Left renal cortex interstitium (tissue), 4 donors: ENCODE measurements around the gene RYK. TPM values are rescaled to one million over a fixed set of nuclear protein-coding genes. Genes with fewer than 3 reads are reported as not detected.
A peak's percentile ranks its signal among the peaks of the same experiment; 100 is the strongest.
"Not testable (repeated sequence)": the region's sequence is repeated elsewhere in the genome, so short reads cannot be mapped to it uniquely, and the experiment has no call there.

Source experiments
- DNase-seq, 4 donors: peaks; one replicate each; pipeline ENCODE4 v3.0.0-alpha.2; 2013; ENCODE audit warnings: low read depth in 4 of 4, low spot score in 2 of 4, missing footprints in 1 of 4
- polyA plus RNA-seq, 4 donors: library from polyadenylated mRNA; unstranded; fragments of 120-200 nt; gene quantifications; one replicate each; pipeline ENCODE4 v1.2.1, GENCODE V29; 2013; ENCODE audit not compliant: insufficient read length in 4 of 4

The RYK gene
- polyA plus RNA-seq: 100 to 1,000 TPM in 1 of 4 donors, 10 to 100 TPM in 3; 88.9 to 106 (median 95.6) TPM

DNA sequence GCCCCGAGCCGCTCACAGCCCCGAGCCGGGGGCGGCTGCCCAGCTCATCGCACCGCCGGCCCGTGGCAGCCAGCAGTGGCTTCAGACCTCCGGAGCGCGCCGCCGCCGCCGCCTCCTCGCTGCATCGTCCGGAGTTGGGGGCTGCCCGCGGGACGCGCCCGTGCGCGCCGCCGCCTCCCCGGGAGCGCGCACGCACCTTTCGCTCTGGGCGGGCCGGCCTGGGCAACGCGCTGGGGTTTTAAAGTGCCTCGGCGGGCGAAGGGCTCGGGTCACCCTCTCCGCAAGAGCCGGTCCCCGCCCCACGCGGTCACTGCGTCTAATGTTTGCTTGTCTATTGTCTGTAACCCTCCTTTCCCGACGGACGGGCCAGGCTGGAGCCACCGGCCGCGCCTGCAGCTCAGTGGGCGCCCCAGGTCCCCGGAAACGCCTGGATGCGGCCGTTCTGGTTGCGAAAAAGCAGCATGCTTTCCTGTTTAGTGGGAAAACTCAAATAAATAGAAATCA, at the start of gene RYK:
Gene RYK (minus strand): TSS at position 143 of the 504 bp plus-strand sequence. CDS start 205 bp downstream, outside the sequence.
- DNase-seq: peak in 3 of 4 donors; percentile 68 to 76 (median 73)

DNA sequence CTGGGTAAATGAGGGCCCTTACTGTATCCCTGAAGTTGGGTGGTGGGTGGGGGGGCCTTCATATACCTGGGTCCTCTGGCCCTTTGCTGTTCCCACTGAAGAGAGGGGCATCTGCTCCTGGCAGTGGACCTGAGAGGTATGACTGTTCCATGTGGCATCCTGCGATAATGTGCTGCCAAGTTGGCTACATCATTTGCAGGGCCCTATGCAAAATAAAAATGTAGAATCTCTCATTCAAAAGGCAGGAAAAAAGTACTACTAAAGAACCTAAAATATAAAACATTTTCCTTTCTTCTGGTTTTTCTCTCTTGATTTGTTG, 49.2 kb upstream of the RYK start:
- DNase-seq: no peak

GRCh38 chr3:134299185-134299887, 48.7 kb upstream of the RYK start:
- DNase-seq: no peak

GRCh38 chr3:134298249-134298648, 47.6 kb upstream of the RYK start:
- DNase-seq: no peak

DNA sequence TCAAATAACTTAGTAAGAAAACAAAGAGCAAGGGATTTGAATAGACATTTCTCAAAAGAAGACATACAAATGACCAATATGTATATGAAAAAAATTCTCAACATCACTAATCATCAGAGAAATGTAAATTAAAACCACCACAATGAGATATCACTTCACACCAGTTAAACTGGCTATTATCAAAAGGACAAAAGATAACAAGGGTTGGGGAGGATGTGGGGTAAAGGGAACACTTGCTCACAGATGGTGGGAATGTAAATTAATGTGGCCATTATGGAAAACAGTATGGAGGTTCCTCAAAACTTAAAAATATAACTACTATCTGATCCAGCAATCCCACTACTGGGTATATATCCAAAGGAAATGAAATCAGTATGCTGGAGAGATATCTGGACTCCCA, 46.0 kb upstream of the RYK start:
- DNase-seq: no peak

GRCh38 chr3:134295930-134296329, 45.3 kb upstream of the RYK start:
- DNase-seq: no peak

DNA sequence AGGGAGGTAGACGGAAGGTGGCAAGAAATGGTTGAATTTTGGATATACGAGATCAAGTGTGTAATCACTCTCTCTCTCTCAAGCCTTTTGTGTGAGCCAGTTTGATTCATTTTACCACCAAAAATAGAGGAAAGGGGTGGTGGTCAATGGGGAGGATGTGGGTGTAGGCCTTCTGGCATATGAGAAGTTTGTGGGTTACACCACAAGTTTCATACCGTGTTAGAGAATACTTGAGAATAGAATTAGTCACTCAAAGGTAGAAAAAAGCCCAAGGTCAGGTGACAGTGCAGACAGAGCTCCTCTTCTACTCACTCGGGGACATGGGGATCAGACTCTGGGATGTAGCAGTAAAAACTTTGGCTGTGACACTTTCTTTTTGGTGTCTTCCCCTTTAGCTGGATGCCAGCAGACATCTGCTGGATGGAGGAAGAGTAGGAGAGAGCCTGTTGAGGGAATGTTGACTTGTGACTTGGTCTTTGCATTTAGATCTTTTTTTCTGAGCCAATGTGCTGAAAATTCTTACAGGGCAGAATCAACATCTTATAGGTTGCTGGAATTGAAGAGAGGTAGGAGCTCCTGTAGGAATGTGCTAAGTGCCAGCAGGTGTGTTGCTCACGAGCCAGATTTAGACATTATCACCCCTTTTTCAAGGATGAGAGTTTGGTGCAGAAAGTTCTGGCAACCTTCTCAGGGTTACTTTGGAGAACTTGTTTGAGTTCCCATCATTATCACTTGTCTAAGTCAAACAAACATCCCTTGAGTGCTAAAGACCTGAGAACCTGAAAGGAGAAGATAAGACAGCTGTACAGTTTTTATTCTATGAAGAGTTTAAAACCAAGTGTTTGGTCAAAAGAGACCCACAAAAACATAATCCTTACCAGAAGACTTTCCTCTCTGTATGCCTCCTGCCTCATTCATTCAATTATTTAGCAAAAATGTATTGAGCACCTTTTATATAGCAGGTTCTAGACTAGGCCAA, 43.9 kb upstream of the RYK start:
- no peak for DNase-seq

- no peak for DNase-seq
Observed at GRCh38 chr3:134291319-134292254, 40.9 kb upstream of the RYK start.

GRCh38 chr3:134287512-134287911, 36.9 kb upstream of the RYK start:
- DNase-seq: no peak

DNA sequence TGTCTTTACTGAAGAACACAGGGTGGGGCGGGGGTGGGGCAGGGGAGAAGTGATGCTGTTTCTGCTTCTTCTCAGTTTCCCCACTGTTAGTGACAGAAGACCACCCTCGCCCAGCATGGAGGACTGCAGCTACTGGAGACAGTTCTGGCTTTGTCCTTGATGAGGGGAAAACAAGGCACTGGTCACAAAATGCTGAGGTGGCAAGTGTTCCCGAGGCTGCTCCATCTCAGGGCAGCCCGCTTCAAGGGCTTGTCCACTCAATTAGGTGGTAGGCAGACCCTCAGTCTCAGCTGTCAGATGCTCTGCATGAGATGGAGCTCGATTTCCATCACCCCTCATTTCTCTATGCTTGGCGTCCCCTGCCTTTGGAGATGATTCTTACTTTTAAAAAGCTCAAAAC, 33.8 kb upstream of the RYK start:
- no peak for DNase-seq

- DNase-seq: no peak
Observed at GRCh38 chr3:134282659-134283047, 32.0 kb upstream of the RYK start.

- no peak for DNase-seq
Observed at GRCh38 chr3:134281912-134282658, 31.4 kb upstream of the RYK start.

- DNase-seq: no peak
Observed at GRCh38 chr3:134279466-134279865, 28.8 kb upstream of the RYK start.

DNA sequence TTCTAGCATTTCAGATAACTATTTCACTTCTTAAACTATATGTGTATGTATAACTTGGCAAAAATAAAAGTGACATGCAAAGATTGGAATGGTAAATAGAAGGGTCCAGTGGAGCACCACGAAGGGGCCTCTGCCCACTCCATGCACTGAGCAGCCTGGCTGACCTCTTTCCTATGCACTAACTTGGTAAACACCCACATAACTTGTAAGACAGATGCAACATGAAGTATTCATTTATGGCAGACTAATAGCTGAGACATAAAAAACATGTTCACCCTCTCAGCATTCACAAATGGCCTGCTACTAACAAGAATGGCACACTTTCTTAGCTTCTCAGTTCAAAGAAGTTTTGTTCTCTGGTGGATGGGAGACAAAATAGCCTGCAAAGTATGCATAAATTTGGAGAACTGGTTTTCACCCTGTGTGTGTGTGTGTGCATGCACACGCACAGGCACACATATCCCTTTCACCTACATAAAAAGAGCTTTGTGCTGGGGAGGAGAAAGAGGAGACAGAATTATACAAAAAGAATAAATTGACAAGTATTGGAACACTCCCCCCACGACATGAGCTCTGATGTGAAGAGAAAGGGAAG, 26.5 kb upstream of the RYK start:
- no peak for DNase-seq

- no peak for DNase-seq
Observed at GRCh38 chr3:134276086-134276485, 25.4 kb upstream of the RYK start.

GRCh38 chr3:134275110-134275509, 24.5 kb upstream of the RYK start:
- DNase-seq: not testable (repeated sequence)

DNA sequence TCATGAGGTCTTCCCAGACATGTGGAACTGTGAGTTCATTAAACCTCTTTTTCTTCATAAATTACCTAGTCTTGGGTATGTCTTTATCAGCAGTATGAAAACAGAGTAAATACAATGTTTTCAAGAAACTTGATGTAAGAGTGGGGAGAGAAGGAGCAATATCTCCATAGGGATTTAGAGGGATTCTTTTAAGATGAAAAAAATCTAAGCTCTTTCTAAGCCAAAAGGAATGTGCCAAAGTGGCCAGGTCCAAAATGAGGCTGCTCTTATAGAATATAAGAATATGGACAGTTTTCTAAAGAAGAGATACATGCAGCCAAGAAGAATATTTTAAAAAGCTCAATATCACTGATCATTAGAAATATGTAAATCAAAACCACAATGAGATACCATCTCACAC, 23.9 kb upstream of the RYK start:
- no peak for DNase-seq

- no peak for DNase-seq
Observed at GRCh38 chr3:134267996-134268395, 17.3 kb upstream of the RYK start.

- DNase-seq: no peak
Observed at GRCh38 chr3:134260987-134261386, 10.3 kb upstream of the RYK start.
